Measurements from ENCODE around the gene BCL6. TPM values are rescaled to one million over a fixed set of nuclear protein-coding genes. Genes with fewer than 3 reads are reported as not detected.

The BCL6 gene
- total and polyA plus RNA-seq, 2 donors (not counting 1 experiment from before 2014, with no cell fraction given) = 21.2 to 48.2 TPM

GRCh38 chr3:187748050-187748481 is 2.8 kb upstream of the BCL6 start:
- H3K27ac Mint-ChIP-seq = peak overlapping the region; percentile 68
- H3K9me3 Mint-ChIP-seq (ENCODE audit: insufficient read depth) = no peaks in the 10 kb centered on the region
- intact Hi-C loops (cut with micrococcal nuclease) = loop anchor here (1.0 to 10.0 kb wide), 6 partner anchors 25 to 495 kb away; no protein-coding TSS in a partner anchor
- peak; percentile 88 for DNase-seq
- POLR2A ChIA-PET = interaction anchor here (0.6 kb wide), 1 partner anchor 283 kb away, joined by 3 read pairs; no protein-coding TSS in a partner anchor
- no peaks in the 10 kb centered on the region for H3K36me3 ChIP-seq (replicated peaks in 1 of 2; ENCODE audit: control extremely low read depth in 1 of 2, control insufficient read depth in 1 of 2, extremely low read depth in 1 of 2, insufficient read depth in 2 of 2, low read length in 1 of 2)
- peaks cover 5% of the 10 kb centered on the region for H4K20me1 ChIP-seq (ENCODE audit: control insufficient read depth, insufficient read depth, low read length, poor library complexity, severe bottlenecking)
- TF ChIP-seq EZH2 (IDR thresholded peaks at IDR 0.05; ENCODE audit: borderline replicate concordance, insufficient read depth, low read depth, low read length, poor library complexity, severe bottlenecking) (no peak), CTCF (IDR thresholded peaks at IDR 0.05) (peak; percentile 95)
- CTCF ChIA-PET = interaction anchor here (0.5 to 9.2 kb wide), 47 partner anchors 9 to 1207 kb away, joined by 3 to 182 read pairs (median 4); partner anchors contain the start of gene LPP
- ATAC-seq (ENCODE audit: low read depth) = peak; percentile 58
- no peak overlapping the region for H3K4me2 ChIP-seq (replicated peaks; ENCODE audit: low read depth, low read length, poor library complexity, severe bottlenecking)
- peaks cover 57% of the 10 kb centered on the region for H3K4me1 Mint-ChIP-seq
- H3K27me3 Mint-ChIP-seq = no peaks in the 10 kb centered on the region
- no CpG with 5 or more reads among the region's 2 CpGs for WGBS (ENCODE audit: insufficient coverage)
- no peak overlapping the region for H2AFZ ChIP-seq (ENCODE audit: insufficient read depth, low read depth, low read length, poor library complexity, severe bottlenecking)
- H3K4me3 ChIP-seq (ENCODE audit: control extremely low read depth in 1 of 5, extremely low read depth in 1 of 5, insufficient read depth in 1 of 5, low read depth in 2 of 5, low read length in 4 of 5) = no peak overlapping the region
- H3K27ac ChIP-seq (ENCODE audit: low read length in 2 of 2) = no peak overlapping the region
- no peaks in the 10 kb centered on the region for H3K27me3 ChIP-seq (replicated peaks in 1 of 4; ENCODE audit: control extremely low read depth in 1 of 4, control insufficient read depth in 3 of 4, insufficient read depth in 4 of 4, low read length in 3 of 4)
- no peaks in the 10 kb centered on the region for H3K9me3 ChIP-seq (ENCODE audit: control extremely low read depth in 1 of 3, control insufficient read depth in 2 of 3, insufficient read depth in 1 of 3, low read length in 2 of 3)
- peaks cover 12% of the 10 kb centered on the region for H3K79me2 ChIP-seq (ENCODE audit: control insufficient read depth, insufficient read depth, low read length)
- peaks cover 29 to 39% of the 10 kb centered on the region in 2 donors for H3K4me1 ChIP-seq (ENCODE audit: control insufficient read depth in 2 of 2, insufficient read depth in 2 of 2, low read length in 2 of 2)
- H3K9ac ChIP-seq (ENCODE audit: low read length) = no peak overlapping the region
- H3K4me3 Mint-ChIP-seq = peak overlapping the region; percentile 18

GRCh38 chr3:187747506-187747905 is 2.2 kb upstream of the BCL6 start:
- ATAC-seq (ENCODE audit: low read depth) = no peak
- Histone ChIP-seq H3K9me3 (ENCODE audit: control extremely low read depth in 1 of 3, control insufficient read depth in 2 of 3, insufficient read depth in 1 of 3, low read length in 2 of 3) (no peaks in the 10 kb centered on the region), H3K27ac (ENCODE audit: low read length in 2 of 2) (no peak overlapping the region), H4K20me1 (ENCODE audit: control insufficient read depth, insufficient read depth, low read length, poor library complexity, severe bottlenecking) (peaks cover 9% of the 10 kb centered on the region), H3K4me3 (ENCODE audit: control extremely low read depth in 1 of 5, extremely low read depth in 1 of 5, insufficient read depth in 1 of 5, low read depth in 2 of 5, low read length in 4 of 5) (no peak overlapping the region), H3K4me2 (replicated peaks; ENCODE audit: low read depth, low read length, poor library complexity, severe bottlenecking) (no peak overlapping the region), H3K27me3 (replicated peaks in 1 of 4; ENCODE audit: control extremely low read depth in 1 of 4, control insufficient read depth in 3 of 4, insufficient read depth in 4 of 4, low read length in 3 of 4) (no peaks in the 10 kb centered on the region), H2AFZ (ENCODE audit: insufficient read depth, low read depth, low read length, poor library complexity, severe bottlenecking) (no peak overlapping the region), H3K4me1 (ENCODE audit: control insufficient read depth in 2 of 2, insufficient read depth in 2 of 2, low read length in 2 of 2) (peaks cover 33 to 45% of the 10 kb centered on the region in 2 donors), H3K79me2 (ENCODE audit: control insufficient read depth, insufficient read depth, low read length) (peaks cover 13% of the 10 kb centered on the region), H3K36me3 (replicated peaks in 1 of 2; ENCODE audit: control extremely low read depth in 1 of 2, control insufficient read depth in 1 of 2, extremely low read depth in 1 of 2, insufficient read depth in 2 of 2, low read length in 1 of 2) (no peaks in the 10 kb centered on the region), H3K9ac (ENCODE audit: low read length) (no peak overlapping the region)
- intact Hi-C loops (cut with micrococcal nuclease) = loop anchor here (5.0 to 10.0 kb wide), 2 partner anchors 360 to 437 kb away; no protein-coding TSS in a partner anchor
- no peaks in the 10 kb centered on the region for H3K9me3 Mint-ChIP-seq (ENCODE audit: insufficient read depth)
- TF ChIP-seq CTCF (IDR thresholded peaks at IDR 0.05) = no peak
- TF ChIP-seq EZH2 (IDR thresholded peaks at IDR 0.05; ENCODE audit: borderline replicate concordance, insufficient read depth, low read depth, low read length, poor library complexity, severe bottlenecking) = no peak
- H3K27me3 Mint-ChIP-seq = no peaks in the 10 kb centered on the region
- no peak overlapping the region for H3K27ac Mint-ChIP-seq
- no peak for DNase-seq
- peaks cover 62% of the 10 kb centered on the region for H3K4me1 Mint-ChIP-seq
- ChIA-PET POLR2A (interaction anchor here (0.6 kb wide), 1 partner anchor 283 kb away, joined by 3 read pairs; no protein-coding TSS in a partner anchor), CTCF (interaction anchor here (0.6 to 9.2 kb wide), 47 partner anchors 8 to 1207 kb away, joined by 3 to 182 read pairs (median 4); partner anchors contain the start of gene LPP)
- no CpG with 5 or more reads among the region's 5 CpGs for WGBS (ENCODE audit: insufficient coverage)
- no peak overlapping the region for H3K4me3 Mint-ChIP-seq
